ENCODE measurements around the gene CDK5. TPM values are rescaled to one million over a fixed set of nuclear protein-coding genes. Genes with fewer than 3 reads are reported as not detected.

The CDK5 gene
- total and polyA plus RNA-seq, 10 of the 15 experiments (the other 5 are each of a cell fraction or from before 2014, with no cell fraction given) = 1.5 to 33.4 (median 21.6) TPM

DNA sequence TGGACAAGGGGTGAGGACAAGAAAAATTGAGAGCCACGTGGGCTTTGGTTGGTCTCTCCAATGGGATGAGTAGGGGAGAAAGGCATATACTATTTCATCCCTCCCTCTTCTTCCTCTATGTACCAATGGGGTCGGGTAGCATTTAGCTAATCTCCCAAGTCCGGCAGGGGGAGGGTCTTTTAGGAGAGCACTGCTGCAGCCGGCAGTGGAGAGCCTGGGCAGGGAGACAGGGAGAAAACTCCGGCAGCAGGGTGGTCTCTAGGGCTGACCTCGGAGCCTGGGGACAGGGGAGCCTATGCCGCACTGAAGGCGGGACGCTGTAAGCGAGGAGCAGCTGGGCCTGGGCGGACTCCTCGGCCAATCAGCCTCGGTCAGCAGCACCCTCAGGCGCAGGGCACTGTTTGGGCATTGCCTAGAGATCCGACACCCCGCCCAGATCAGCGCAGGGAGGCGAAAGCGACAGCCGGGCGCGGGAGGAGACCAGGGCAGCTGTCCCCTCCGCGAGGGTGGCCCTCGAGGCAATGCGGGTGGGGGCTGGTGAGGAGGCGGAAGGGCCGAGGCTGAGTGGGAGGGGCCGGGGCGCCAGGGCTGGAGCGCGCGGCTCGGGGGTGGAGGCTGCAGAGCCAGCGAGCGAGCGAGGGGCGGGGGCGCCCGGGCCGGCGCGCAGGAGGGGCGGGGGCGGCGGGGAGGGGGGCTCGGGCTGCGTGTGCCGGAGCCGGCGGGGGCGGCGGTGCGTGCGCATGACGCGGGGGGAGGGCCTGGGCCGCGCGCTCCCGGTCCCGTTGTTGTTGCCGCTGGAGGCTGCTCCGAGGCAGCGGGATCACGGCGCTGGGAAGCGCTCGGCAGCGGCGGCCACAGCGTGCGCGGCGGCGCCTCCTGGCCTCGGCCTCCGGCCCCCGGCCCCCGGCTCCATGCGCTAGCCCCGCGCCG is 28.3 kb upstream of the CDK5 start, which contains the start of gene AGAP3 (continued):
- TF ChIP-seq EP300 (IDR thresholded peaks at IDR 0.05; ENCODE audit: borderline replicate concordance in 1 of 2, control insufficient read depth in 1 of 2, low read depth in 2 of 2, low read length in 2 of 2) (no peak), NR2C2 (IDR thresholded peaks at IDR 0.05; ENCODE audit: borderline replicate concordance, control insufficient read depth, insufficient read length, low read depth) (no peak), SMARCA5 (IDR thresholded peaks at IDR 0.05) (no peak)
- TF ChIP-seq, protein P1, sequence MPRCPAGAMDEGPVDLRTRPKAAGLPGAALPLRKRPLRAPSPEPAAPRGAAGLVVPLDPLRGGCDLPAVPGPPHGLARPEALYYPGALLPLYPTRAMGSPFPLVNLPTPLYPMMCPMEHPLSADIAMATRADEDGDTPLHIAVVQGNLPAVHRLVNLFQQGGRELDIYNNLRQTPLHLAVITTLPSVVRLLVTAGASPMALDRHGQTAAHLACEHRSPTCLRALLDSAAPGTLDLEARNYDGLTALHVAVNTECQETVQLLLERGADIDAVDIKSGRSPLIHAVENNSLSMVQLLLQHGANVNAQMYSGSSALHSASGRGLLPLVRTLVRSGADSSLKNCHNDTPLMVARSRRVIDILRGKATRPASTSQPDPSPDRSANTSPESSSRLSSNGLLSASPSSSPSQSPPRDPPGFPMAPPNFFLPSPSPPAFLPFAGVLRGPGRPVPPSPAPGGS (IDR thresholded peaks at IDR 0.05; ENCODE audit: borderline replicate concordance, insufficient read depth, low read depth, low read length, poor library complexity, severe bottlenecking) = no peak

DNA sequence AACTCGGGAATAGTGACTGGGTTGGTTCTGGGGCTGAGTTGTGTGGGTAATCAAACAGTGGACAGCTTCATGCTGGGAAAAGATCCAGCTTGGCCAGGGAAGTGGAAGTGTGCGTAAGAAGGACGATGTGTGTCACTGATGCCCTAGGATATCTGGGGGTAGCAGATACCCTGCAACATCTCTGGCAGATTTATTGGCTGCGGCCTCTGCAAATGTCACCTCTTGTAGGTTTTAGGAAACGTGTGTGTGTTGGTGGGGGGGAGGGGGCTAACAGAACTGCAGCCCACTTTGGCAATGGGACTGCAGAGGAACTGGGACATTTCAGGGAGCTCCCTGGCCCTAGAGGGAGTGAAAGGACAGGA is 27.6 kb upstream of the CDK5 start:
- in situ Hi-C loops (cut with MboI) (no loop called here), intact Hi-C loops (cut with micrococcal nuclease; ENCODE audit: unreplicated experiment) (no loop called here)
- Histone ChIP-seq H3K27ac (ENCODE audit: control insufficient read depth, insufficient read depth) (no peak overlapping the region), H3K9me3 (replicated peaks; ENCODE audit: control insufficient read depth, insufficient read depth, low read length) (no peaks in the 10 kb centered on the region), H3K27me3 (replicated peaks in 1 of 2; ENCODE audit: control insufficient read depth in 2 of 2, insufficient read depth in 2 of 2, low read length in 1 of 2) (no peaks in the 10 kb centered on the region), H3K4me3 (peak overlapping the region; percentile 87), H3K4me1 (ENCODE audit: control insufficient read depth, insufficient read depth, low read length) (peaks cover 36% of the 10 kb centered on the region), H3K9ac (ENCODE audit: control insufficient read depth, insufficient read depth, low read length) (peak overlapping the region; percentile 59; the same call in 1 of the 2 replicates), H3K79me2 (ENCODE audit: control insufficient read depth, insufficient read depth, low read length) (peaks cover 67% of the 10 kb centered on the region), H3K4me2 (ENCODE audit: control insufficient read depth, insufficient read depth) (peak overlapping the region; percentile 89), H3K36me3 (ENCODE audit: control insufficient read depth in 2 of 2, insufficient read depth in 2 of 2, low read length in 1 of 2) (no peaks in the 10 kb centered on the region), H4K20me1 (ENCODE audit: control insufficient read depth, insufficient read depth) (no peaks in the 10 kb centered on the region), H2AFZ (ENCODE audit: control insufficient read depth, low read depth, low read length) (no peak overlapping the region)
- SMC1A ChIA-PET (ENCODE audit: uncharacterized antibody, unreplicated experiment) = interaction anchor here (0.6 to 3.2 kb wide), 6 partner anchors 17 to 77 kb away, joined by 3 to 16 read pairs (median 3); partner anchors contain the start of genes ABCB8 and SLC4A2
- no TSS peak for BruUV-seq (replicated peaks)
- DNase-seq (ENCODE audit: low read depth, low spot score) = no peak
- POLR2A ChIA-PET = interaction anchor here (0.6 to 3.0 kb wide), 5 partner anchors 23 to 679 kb away, joined by 3 to 14 read pairs (median 5); partner anchors contain the start of gene ABCB8
- FAIRE-seq = no peak
- WGBS (ENCODE audit: insufficient coverage, insufficient replicate concordance, low lambda C conversion rate, missing lambda C conversion rate) = 71% methylated on average over 5 of the region's 5 CpGs
- RAD21 ChIA-PET (ENCODE audit: unreplicated experiment) = interaction anchor here (0.6 to 2.3 kb wide), 3 partner anchors 9 to 77 kb away, joined by 3 to 10 read pairs (median 5); partner anchors contain the start of gene ABCB8
- no peak for ATAC-seq
- CTCF ChIA-PET = interaction anchor here (0.7 to 2.1 kb wide), 7 partner anchors 17 to 57 kb away, joined by 3 to 14 read pairs (median 5); partner anchors contain the start of genes ABCB8 and SLC4A2
- no peak for TF ChIP-seq GATAD2B (conservative IDR thresholded peaks at IDR 0.05; ENCODE audit: low read depth)
- TF ChIP-seq YBX1 (IDR thresholded peaks at IDR 0.05) = no peak
- no peak for TF ChIP-seq SREBF2 (IDR thresholded peaks at IDR 0.05; ENCODE audit: low read length)
- TF ChIP-seq, protein P2, sequence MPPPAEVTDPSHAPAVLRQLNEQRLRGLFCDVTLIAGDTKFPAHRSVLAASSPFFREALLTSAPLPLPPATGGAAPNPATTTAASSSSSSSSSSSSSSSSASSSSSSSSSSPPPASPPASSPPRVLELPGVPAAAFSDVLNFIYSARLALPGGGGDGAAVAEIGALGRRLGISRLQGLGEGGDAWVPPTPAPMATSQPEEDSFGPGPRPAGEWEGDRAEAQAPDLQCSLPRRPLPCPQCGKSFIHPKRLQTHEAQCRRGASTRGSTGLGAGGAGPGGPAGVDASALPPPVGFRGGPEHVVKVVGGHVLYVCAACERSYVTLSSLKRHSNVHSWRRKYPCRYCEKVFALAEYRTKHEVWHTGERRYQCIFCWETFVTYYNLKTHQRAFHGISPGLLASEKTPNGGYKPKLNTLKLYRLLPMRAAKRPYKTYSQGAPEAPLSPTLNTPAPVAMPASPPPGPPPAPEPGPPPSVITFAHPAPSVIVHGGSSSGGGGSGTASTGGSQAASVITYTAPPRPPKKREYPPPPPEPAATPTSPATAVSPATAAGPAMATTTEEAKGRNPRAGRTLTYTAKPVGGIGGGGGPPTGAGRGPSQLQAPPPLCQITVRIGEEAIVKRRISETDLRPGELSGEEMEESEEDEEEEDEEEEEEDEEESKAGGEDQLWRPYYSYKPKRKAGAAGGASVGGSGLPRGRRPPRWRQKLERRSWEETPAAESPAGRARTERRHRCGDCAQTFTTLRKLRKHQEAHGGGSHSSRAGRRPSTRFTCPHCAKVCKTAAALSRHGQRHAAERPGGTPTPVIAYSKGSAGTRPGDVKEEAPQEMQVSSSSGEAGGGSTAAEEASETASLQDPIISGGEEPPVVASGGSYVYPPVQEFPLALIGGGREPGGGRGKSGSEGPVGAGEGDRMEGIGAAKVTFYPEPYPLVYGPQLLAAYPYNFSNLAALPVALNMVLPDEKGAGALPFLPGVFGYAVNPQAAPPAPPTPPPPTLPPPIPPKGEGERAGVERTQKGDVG (CRISPR knock-in tag; IDR thresholded peaks at IDR 0.05) = no peak
- no peak for TF ChIP-seq RBBP5 (conservative IDR thresholded peaks at IDR 0.05)
- TF ChIP-seq ZNF24 (IDR thresholded peaks at IDR 0.05) = no peak
- TF ChIP-seq, protein P3, sequence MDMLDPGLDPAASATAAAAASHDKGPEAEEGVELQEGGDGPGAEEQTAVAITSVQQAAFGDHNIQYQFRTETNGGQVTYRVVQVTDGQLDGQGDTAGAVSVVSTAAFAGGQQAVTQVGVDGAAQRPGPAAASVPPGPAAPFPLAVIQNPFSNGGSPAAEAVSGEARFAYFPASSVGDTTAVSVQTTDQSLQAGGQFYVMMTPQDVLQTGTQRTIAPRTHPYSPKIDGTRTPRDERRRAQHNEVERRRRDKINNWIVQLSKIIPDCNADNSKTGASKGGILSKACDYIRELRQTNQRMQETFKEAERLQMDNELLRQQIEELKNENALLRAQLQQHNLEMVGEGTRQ (IDR thresholded peaks at IDR 0.05; ENCODE audit: borderline replicate concordance, low read depth, low read length) = no peak
- no peak for TF ChIP-seq MTA2 (IDR thresholded peaks at IDR 0.05; ENCODE audit: low read depth)
- no peak for TF ChIP-seq JUNB (IDR thresholded peaks at IDR 0.05)
- TF ChIP-seq, protein P4, sequence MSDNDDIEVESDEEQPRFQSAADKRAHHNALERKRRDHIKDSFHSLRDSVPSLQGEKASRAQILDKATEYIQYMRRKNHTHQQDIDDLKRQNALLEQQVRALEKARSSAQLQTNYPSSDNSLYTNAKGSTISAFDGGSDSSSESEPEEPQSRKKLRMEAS (IDR thresholded peaks at IDR 0.05; ENCODE audit: low read depth, low read length) = no peak
- no peak for TF ChIP-seq ZNF217 (IDR thresholded peaks at IDR 0.05)
- no peak for TF ChIP-seq ASH2L (IDR thresholded peaks at IDR 0.05; ENCODE audit: borderline replicate concordance, low read depth)
